ENCODE measurements around the gene FZR1. TPM values are rescaled to one million over a fixed set of nuclear protein-coding genes. Genes with fewer than 3 reads are reported as not detected.

The FZR1 gene
- total RNA-seq, 1 experiment from 2014 or later = 51.4 TPM

DNA sequence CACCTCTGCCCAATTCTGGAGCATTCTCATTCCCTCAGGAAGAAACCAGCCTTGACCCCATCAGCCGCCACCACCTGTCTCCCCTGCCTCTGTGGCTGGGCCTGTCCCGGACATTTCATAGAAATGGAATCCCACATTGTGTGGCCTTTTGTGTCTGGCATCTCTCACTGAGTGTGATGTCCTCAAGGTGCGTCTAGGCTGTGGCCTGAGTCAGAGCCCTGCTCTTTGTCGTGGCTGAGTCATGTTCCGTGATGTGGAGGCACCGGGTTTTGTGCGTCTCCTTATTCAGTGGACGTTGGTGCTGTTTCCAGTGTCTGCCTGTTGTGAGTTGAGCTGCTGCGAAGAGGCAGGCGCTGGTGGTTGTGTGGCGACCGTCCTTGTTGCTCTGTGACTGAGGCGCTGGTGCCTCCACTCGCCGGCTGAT lies 3.5 kb downstream of the FZR1 start:
- Mint-ChIP-seq H3K36me3 (ENCODE audit: insufficient read depth in 1 of 3, low read depth in 3 of 3) (peaks cover 10 to 34% (median 19%) of the 10 kb centered on the region in 3 experiments; a peak in 6 of 7 replicates), H3K27ac (peak overlapping the region in 2 of 3 experiments; percentile 33 to 52; a peak in 5 of 7 replicates), H3K27me3 (ENCODE audit: low read depth) (no peaks in the 10 kb centered on the region), H3K9me3 (no peaks in the 10 kb centered on the region; a peak in 1 of 5 replicates), H3K4me1 (peaks cover 15 to 41% of the 10 kb centered on the region in 2 experiments), H3K4me3 (peak overlapping the region in 1 of 2 experiments; percentile 22; a peak in 1 of 5 replicates)
- Histone ChIP-seq H3K79me1 (ENCODE audit: insufficient read depth, low read depth, low read length, poor library complexity, severe bottlenecking) (no peaks in the 10 kb centered on the region), H3K14ac (ENCODE audit: insufficient read depth, low read length) (no peak overlapping the region), H4K91ac (ENCODE audit: insufficient read length, low read depth, low read length) (no peak overlapping the region), H3K18ac (ENCODE audit: insufficient read length, low read depth, low read length) (no peak overlapping the region), H2AK5ac (ENCODE audit: insufficient read length, low read length) (no peak overlapping the region), H3K4me1 (ENCODE audit: insufficient read depth, low read length) (no peaks in the 10 kb centered on the region), H2BK20ac (ENCODE audit: low read depth, low read length, poor library complexity, severe bottlenecking) (no peak overlapping the region), H3K4ac (ENCODE audit: low read depth, low read length) (no peak overlapping the region), H3K23me2 (ENCODE audit: insufficient read length, low read depth, low read length, poor library complexity, severe bottlenecking) (peaks cover 15% of the 10 kb centered on the region), H2BK120ac (ENCODE audit: low read depth, low read length, poor library complexity, severe bottlenecking) (no peak overlapping the region), H2AFZ (ENCODE audit: low read length) (no peak overlapping the region), H3K4me2 (ENCODE audit: insufficient read depth, insufficient read length, low read length) (no peak overlapping the region), H4K20me1 (ENCODE audit: control insufficient read depth, insufficient read depth, insufficient read length) (no peaks in the 10 kb centered on the region), H3T11ph (ENCODE audit: low read length) (no peak overlapping the region), H2BK12ac (ENCODE audit: insufficient read length, low read depth, low read length) (no peak overlapping the region), H4K5ac (ENCODE audit: insufficient read length, low read depth, low read length) (no peak overlapping the region), H3K9me3 (ENCODE audit: control insufficient read depth, low read depth, low read length) (no peaks in the 10 kb centered on the region), H3K9ac (ENCODE audit: extremely low read depth, insufficient read length, low read length) (no peak overlapping the region), H3K23ac (ENCODE audit: insufficient read length, low read depth, low read length) (no peak overlapping the region), H3K27ac (ENCODE audit: insufficient read length, low read depth, low read length) (no peak overlapping the region), H2BK15ac (ENCODE audit: low read depth, low read length) (no peak overlapping the region), H4K8ac (replicated peaks; ENCODE audit: insufficient read length, low read depth, low read length) (no peak overlapping the region), H3K27me3 (ENCODE audit: insufficient read depth, low read length) (no peaks in the 10 kb centered on the region), H3K79me2 (ENCODE audit: insufficient read depth, low read length) (peaks cover 3% of the 10 kb centered on the region; the same call in 1 of the 2 replicates), H3K56ac (ENCODE audit: insufficient read length, low read depth, low read length) (no peak overlapping the region), H2BK5ac (ENCODE audit: insufficient read length, low read length) (no peak overlapping the region)
- WGBS (ENCODE audit: extremely low coverage, insufficient read length, low lambda C conversion rate) = no CpG with 5 or more reads among the region's 15 CpGs
- TF ChIP-seq, protein P1, sequence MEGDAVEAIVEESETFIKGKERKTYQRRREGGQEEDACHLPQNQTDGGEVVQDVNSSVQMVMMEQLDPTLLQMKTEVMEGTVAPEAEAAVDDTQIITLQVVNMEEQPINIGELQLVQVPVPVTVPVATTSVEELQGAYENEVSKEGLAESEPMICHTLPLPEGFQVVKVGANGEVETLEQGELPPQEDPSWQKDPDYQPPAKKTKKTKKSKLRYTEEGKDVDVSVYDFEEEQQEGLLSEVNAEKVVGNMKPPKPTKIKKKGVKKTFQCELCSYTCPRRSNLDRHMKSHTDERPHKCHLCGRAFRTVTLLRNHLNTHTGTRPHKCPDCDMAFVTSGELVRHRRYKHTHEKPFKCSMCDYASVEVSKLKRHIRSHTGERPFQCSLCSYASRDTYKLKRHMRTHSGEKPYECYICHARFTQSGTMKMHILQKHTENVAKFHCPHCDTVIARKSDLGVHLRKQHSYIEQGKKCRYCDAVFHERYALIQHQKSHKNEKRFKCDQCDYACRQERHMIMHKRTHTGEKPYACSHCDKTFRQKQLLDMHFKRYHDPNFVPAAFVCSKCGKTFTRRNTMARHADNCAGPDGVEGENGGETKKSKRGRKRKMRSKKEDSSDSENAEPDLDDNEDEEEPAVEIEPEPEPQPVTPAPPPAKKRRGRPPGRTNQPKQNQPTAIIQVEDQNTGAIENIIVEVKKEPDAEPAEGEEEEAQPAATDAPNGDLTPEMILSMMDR (conservative IDR thresholded peaks at IDR 0.05) = no peak
- DNase-seq = no peak

Data from H9 (cell line).